GM18526 (cell line): ENCODE results near the gene UVRAG.

Experiments
- POLR2A ChIP-seq: IDR thresholded peaks from 3 replicates; pipeline ENCODE4 v1.6.1; 2011; ENCODE audit not compliant: insufficient read length; ENCODE audit errors: extremely low read depth

The UVRAG gene

DNA sequence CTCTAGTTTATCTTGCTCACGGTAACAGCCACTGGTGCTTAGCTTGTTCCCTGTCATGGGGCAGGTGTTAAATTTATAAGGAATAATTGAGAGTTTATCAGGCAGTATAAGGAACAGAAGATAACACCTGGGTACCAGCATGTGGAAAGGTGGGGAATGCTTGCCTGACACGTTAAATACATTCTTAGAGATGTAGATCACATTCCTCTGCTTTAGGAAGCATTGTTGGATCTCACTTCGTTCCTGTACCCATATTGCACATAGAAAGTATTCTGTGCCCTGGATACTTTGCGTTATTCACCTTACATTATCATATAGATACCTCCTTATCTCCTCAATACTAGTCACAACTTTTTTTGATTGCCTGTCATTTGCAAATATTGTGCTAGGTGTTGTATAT lies 114.7 kb downstream of the UVRAG start:
- no peak for TF ChIP-seq POLR2A

DNA sequence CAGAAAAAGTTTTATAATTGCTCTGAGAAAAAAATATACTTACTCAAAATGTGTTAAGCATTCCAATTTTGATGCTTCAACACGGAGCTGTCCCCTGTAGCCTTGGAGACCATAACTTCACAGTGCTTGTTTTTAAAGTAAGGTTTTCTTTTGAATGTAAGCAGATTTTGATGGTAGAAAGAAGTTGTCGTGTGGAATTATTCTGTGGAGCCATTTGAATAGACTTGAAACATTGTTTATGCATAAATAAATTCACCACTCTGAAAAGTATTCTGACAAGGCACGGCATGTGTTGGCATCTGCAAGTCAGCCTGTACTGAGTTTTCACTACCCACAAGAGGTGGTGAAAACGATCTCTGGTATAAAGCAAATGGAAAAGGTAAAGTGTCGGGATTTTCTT lies 115.5 kb downstream of the UVRAG start:
- no peak for TF ChIP-seq POLR2A

DNA sequence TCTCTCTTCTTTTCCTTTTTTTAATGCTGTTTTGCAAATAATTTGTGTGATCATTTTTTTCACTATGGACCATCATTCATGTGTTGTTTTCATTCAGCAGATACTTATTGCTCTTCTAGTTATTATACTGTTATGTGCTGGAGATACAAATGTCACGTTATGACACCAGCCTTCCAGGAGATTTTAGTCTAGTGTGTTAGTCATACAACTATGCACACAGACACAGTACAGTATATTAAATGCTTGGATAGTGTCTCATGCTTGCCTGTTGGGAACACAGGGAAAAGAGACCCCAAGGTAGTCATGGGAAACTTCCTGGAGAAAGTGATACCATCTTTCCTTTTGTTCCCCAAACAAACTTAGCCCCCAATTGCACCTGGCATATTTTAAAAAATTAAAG lies 116.1 kb downstream of the UVRAG start:
- TF ChIP-seq POLR2A, result no peak

DNA sequence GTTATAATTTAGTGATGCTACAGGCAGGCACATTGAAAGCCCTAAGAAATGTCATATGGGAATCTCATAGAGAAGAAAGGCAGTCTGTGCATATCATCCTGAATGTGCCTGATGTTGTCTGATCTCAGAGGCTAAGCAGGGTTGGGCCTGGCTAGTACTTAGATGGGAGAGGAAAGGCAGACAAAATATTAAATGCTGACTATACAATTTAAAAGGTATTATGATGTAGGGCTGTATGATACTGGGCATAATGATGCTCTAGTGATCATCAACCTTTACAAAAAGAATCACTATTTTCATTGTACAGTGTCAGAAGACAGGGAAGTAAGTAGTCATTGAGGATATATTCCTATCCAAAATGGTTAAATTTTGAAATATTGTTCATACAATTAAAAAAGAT lies 119.8 kb downstream of the UVRAG start:
- no peak for TF ChIP-seq POLR2A

DNA sequence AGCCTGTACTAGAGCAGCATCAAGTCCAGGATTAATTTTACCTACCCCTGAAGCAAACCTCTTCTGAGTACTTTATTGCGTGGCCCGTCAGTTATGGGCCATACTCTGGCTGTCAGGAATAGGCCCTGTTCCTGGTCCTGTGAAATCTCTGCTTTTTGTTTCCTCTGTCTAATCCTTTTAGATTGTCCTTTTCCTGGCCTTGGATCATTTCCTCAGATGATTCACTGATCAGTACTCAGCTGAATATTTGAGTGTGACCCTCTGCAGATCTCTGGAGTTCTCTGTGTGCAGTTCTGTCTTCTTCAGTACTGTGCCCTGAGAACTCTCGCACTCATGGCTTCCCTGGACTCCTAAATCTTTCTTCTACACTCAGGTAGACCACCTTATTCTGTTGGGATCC lies 123.5 kb downstream of the UVRAG start:
- TF ChIP-seq POLR2A, result no peak

DNA sequence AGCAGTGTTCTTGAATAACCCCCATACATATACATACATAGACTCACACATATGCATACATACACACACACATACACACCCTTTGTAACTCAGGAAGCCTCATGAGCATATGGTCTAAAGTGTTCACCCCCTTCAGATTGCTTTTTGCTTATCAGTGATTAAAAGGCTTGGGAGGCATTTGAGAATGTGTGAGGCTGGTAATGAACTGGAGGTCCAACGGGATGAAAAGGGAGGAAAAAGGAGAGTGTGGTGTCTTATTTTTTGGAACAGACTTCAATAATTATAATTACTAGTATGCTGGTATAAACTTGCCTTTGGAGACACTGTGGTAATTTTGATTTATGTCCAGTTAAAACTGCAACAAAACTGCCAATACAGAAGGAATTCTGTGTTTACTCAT lies 124.5 kb downstream of the UVRAG start:
- no peak for TF ChIP-seq POLR2A

DNA sequence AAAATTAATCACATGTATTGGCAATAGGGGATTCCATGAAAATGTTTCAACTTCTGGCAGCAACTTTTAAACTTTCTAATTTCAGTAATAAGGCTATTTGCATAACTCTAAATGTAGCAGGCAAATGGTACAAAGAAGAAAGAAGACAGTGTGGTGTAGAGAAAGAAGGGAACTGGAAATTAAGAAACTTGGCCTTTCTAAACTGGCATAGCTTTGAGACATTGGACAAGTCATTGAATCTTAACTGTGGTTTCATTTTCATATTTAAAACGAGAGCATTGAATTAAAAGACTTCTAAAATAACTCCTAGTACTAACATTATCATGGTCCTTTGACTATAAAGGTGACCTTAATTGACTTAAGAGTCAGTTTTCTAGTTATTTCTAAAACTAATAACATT lies 125.0 kb downstream of the UVRAG start:
- no peak for TF ChIP-seq POLR2A

DNA sequence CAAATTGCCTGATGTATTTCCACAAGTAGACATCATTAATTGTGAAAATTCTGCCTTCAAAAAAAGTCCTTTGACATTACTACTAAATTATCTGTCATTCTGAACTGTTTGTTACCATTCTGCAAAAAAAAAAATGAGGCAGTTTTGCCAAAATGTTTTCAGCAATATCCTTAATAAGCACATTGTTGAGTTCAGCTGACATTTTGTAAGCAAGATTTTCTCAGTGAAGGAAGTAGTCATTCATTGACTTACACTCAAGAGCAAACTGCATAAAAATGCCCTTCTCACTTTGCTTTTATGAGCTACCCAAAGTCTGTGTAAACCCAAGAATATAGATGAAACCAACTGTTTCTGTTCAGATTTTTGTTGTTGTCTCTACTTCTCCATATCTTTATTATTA lies 125.9 kb downstream of the UVRAG start:
- TF ChIP-seq POLR2A, result no peak

DNA sequence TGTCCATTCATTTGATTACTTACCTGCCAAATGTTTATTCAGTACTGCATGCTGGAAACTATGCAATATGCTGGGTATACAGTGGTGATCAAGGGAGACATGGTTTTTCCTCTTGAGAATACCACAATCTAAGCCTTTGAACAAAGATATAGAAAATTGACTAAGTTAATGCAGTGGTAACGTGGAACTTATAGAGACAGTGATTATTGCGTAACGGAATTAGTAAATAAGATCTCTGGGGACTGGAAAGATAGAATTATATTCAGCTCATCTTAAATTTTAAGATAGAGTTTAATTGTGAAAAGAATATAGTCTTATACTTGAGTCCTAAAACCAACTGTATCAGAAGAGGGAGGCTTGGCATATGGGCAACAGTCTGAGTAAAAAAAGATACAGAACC lies 129.5 kb downstream of the UVRAG start:
- TF ChIP-seq POLR2A, result no peak

DNA sequence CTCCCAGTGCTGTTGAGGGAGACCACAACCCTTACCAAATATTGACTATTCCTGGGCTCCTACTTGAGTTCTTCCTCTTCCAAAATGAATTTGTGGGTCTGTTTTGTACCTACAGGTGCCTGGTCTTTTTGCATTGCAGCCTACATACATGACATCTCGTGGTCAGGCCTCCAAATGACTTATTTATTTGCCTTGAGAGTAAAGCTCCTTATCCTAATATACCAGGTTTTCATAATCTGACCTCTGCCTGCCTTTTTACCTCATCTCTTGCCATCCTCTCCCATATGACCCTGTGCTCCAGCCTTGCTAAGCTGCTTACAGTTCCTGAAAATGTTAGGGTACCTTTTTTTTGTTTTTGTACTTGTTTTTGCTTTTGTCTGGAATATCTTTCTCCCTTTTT lies 130.4 kb downstream of the UVRAG start:
- TF ChIP-seq POLR2A, result no peak

DNA sequence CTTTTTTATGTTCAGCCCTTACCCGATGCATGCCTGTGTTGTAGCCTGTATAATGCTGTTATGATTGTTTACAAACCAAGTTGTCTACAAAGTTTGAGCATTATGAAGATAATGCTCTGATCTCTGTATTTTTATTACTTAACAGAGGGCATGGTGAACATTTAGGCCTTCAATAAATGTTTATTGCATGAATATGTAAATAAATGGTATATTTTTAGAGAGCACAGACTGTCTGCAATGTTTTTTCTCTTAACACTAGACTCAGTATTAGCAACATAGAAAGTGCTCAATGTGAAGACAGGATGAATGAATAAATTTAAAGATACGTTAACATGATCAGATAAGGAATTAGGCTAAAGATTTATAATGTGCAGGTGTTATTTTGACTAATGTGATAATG lies 130.9 kb downstream of the UVRAG start:
- no peak for TF ChIP-seq POLR2A

DNA sequence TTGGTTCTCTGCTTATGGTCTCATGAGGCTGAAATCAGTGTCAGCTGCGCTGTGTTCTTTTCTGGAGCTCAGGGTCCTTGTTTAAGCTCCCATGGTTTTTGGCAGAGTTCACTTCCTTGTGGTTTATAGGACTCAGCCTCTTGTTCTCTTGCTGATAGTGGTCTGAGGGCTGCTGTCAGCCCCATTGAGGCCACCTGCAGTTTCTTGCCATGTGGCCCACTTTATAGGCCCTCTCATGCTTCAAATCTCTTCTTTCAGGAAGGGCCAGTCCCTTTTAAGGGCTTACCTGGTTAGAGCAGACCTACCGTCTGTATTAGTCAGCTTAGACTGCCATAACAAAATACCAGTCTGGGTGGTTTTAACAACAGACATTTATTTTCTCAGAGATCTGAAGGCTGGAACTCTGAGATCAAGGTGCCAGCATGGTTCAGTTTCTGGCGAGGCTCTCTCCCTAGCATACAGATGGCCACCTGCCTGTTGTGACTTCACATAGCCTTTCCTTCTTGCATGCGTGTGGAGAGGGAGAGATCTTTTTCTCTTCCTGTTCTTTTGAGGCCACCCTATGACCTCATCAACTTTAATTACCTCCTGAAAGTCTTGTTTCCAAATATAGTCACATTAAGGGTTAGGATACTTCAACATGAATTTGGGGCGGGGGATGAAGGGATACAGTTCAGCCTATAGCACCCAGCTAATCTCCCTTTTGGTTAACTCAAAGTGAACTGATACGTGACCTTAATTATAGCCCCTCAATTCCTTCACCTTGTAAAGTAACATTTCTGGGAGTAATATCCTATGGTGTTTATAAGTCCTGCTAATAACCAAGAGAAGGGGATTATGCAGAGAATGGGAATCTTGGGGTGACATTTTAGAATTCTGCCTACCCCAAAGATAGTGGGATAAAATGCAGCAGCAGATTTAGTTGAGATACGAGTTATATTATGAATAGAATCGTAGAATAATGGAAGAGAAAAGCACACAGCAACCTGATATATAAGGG lies 131.8 kb downstream of the UVRAG start:
- no peak for TF ChIP-seq POLR2A

DNA sequence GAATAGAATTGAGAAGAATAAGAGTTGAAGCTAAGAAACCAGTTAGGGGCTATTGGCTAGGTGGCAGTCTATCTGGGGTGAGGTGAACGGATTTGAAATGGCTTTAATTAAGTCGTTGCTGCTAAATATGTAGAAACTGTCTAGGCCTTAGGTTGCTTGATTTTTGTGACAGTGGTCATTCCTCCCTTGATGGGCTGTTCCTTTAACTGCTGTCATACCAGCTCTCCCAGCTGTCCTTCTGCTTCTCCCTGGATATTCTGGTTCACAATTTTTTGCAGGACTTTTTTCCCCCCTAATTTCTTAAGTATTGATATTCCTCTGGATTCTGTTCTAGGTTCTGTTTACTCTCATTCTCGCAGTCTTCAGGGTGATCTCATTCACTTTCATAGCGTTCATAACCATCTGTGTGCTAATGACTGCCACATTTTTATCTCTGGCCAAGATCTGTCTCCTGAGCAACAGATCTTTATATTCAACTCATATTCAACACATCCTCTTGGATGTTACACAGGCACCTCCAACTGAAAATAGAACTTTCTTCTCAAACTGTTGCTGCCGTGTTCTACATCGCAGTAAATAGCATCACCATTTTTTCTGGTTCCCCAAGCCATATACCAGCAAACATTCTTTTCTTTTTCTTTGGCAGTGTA lies 134.1 kb downstream of the UVRAG start:
- TF ChIP-seq POLR2A, result no peak

DNA sequence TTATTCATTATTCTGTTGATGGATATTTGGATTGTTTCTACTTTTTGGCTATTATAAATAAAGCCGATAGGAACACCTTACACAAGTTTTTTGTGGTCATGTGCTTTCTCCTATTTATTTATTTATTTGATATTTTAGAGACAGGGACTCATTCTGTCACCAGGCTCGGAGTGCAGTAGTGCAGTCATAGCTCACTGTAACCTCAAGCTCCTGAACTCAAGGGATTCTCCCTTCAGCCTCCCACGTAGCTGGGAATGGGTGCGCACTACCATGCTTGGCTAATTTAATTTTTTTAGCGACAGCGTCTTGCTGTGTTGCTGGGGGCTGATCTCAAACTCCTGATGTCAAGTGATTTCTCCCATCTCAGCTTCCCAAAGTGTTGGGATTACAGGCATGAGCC lies 135.1 kb downstream of the UVRAG start:
- no peak for TF ChIP-seq POLR2A

DNA sequence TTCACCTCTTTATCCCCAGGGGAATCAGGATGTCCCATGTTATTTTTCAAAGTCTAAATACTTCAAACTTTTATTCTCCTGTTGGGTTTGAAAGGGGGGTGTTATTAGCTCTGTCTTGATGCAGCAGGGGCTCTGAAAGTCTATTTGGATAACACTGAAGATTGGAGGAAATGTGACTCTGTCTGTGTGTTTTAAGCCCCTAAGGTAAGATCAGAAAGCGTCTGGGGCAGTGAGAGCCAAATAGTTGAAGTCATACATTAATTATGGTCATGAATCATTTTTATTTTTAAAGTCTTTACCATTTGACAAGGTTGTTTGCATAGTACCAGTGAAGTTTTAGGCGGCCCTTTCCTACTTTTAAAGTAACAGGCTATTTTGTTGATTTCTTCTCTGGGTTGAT lies 139.0 kb downstream of the UVRAG start:
- TF ChIP-seq POLR2A, result no peak

DNA sequence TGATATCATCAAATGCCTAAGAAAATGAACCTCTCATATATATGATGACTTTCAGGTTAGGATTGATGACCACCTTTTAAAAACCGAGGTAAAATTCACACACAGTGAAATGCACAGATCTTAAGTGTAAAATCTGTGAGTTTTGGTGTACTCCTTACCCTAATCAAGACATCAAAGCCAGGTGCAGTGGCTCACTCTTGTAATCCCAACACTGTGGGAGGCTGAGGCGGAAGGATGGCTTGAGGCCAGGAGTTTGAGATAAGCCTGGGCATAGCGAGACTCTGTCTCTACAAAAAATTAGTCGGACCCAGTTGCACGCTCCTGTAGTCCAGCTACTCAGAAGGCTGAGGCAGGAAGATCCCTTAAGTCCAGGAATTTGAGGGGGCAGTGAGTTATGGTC lies 140.4 kb downstream of the UVRAG start:
- TF ChIP-seq POLR2A, result no peak
